KMS-11 (cell line): ENCODE measurements around the gene MGAT1.

Experiments used
- H2AFZ ChIP-seq: fragments of 200-600 bp; sonication (generic); 2 replicates; pipeline ENCODE4 v1.6.1; 2016; ENCODE audit warnings: antibody characterized with exemption, mixed run types, low read depth
- H3K27ac ChIP-seq: fragments of 200-600 bp; sonication (generic); 2 replicates; pipeline ENCODE4 v1.6.1; 2016; ENCODE audit warnings: mild to moderate bottlenecking, mixed run types
- H3K27me3 ChIP-seq: fragments of 200-600 bp; sonication (generic); 2 replicates; pipeline ENCODE4 v1.6.1; 2017; ENCODE audit warnings: mild to moderate bottlenecking, low read depth, mixed run types, moderate library complexity; ENCODE audit not compliant: insufficient read depth
- H3K36me3 ChIP-seq: fragments of 200-600 bp; sonication (generic); 2 replicates; pipeline ENCODE4 v1.6.1; 2017; ENCODE audit warnings: mild to moderate bottlenecking, mixed run types; ENCODE audit not compliant: insufficient read depth
- H3K4me1 ChIP-seq: fragments of 200-600 bp; sonication (generic); 2 replicates; pipeline ENCODE4 v1.6.1; 2016; ENCODE audit warnings: mild to moderate bottlenecking, low read depth, mixed run types; ENCODE audit not compliant: poor library complexity, severe bottlenecking
- H3K4me2 ChIP-seq: fragments of 200-600 bp; sonication (generic); 2 replicates; pipeline ENCODE4 v1.7.0; 2016; ENCODE audit warnings: mild to moderate bottlenecking, mixed run types
- H3K4me3 ChIP-seq: fragments of 200-600 bp; sonication (generic); IDR thresholded peaks from 2 replicates; pipeline ENCODE4 v1.6.1; 2017; ENCODE audit warnings: low read depth, low read length, mixed read lengths; ENCODE audit not compliant: insufficient read depth
- H3K79me2 ChIP-seq: fragments of 200-600 bp; sonication (generic); 2 replicates; pipeline ENCODE4 v1.6.1; 2016; ENCODE audit warnings: low read depth, mixed run types; ENCODE audit not compliant: insufficient read depth
- H3K9ac ChIP-seq: fragments of 200-600 bp; sonication (generic); 2 replicates; pipeline ENCODE4 v1.6.1; 2016; ENCODE audit warnings: mild to moderate bottlenecking, mixed run types
- H4K20me1 ChIP-seq: fragments of 200-600 bp; sonication (generic); 2 replicates; pipeline ENCODE4 v1.6.1; 2016; ENCODE audit warnings: mild to moderate bottlenecking, mixed run types; ENCODE audit not compliant: insufficient read depth
- TF ChIP-seq, protein P1 (sequence below): fragments of 200-600 bp; sonication (generic); conservative IDR thresholded peaks from 2 replicates; pipeline ENCODE4 v1.6.1; 2017; ENCODE audit warnings: low read depth, mild to moderate bottlenecking, antibody characterized with exemption, low read length, moderate library complexity, mixed read lengths

The MGAT1 gene

DNA sequence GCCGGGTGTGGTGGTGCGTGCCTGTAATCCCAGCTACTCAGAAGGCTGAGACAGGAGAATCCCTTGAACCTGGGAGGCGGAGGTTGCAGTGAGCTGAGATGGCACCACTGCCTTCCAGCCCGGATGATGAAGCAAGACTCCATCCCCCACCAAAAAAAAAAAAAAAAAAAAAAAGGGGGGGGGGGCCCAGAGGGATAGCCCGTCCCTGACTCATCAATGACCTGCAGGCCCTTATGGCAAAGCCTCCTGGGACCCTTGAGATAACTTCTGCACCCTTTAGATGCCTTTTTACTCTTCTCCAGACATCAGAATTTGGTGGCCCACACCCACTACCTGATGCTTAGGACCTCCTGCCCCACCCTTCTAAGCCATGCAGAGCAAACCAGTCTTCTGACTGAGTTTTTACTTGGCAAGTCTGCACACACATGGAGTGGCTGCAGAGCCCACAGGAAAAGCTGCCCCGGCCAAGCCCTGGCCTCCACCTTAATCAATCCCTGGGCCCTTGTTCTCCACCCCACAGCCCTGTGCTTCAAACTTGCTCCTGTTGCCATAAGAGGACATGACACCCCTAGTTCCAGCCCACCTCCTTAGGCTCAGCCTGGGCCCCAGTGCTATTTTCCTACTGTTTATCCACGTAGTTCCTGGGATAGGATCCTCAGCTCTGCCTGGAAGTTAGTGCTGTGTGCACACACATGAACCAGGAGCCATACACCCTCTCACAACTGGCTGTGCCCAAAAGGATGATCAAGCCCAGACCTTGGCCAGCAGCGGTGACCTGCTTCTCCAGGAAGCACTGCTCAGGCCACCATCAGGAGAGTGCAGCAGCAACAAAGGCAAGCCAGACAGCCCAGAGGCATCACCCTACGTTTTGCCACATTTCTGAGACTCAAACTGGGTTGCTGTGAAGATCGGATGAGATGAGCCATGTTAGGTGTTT, 5.1 kb downstream of the MGAT1 start:
- Histone ChIP-seq H3K27me3 (no peaks in the 10 kb centered on the region), H3K4me1 (peaks cover 19% of the 10 kb centered on the region), H3K27ac (no peak overlapping the region), H2AFZ (no peak overlapping the region), H3K4me3 (no peak overlapping the region), H3K79me2 (peaks cover 66% of the 10 kb centered on the region), H3K9ac (no peak overlapping the region), H4K20me1 (no peaks in the 10 kb centered on the region), H3K36me3 (no peaks in the 10 kb centered on the region), H3K4me2 (no peak overlapping the region)
- TF ChIP-seq, protein P1, sequence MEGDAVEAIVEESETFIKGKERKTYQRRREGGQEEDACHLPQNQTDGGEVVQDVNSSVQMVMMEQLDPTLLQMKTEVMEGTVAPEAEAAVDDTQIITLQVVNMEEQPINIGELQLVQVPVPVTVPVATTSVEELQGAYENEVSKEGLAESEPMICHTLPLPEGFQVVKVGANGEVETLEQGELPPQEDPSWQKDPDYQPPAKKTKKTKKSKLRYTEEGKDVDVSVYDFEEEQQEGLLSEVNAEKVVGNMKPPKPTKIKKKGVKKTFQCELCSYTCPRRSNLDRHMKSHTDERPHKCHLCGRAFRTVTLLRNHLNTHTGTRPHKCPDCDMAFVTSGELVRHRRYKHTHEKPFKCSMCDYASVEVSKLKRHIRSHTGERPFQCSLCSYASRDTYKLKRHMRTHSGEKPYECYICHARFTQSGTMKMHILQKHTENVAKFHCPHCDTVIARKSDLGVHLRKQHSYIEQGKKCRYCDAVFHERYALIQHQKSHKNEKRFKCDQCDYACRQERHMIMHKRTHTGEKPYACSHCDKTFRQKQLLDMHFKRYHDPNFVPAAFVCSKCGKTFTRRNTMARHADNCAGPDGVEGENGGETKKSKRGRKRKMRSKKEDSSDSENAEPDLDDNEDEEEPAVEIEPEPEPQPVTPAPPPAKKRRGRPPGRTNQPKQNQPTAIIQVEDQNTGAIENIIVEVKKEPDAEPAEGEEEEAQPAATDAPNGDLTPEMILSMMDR: no peak

DNA sequence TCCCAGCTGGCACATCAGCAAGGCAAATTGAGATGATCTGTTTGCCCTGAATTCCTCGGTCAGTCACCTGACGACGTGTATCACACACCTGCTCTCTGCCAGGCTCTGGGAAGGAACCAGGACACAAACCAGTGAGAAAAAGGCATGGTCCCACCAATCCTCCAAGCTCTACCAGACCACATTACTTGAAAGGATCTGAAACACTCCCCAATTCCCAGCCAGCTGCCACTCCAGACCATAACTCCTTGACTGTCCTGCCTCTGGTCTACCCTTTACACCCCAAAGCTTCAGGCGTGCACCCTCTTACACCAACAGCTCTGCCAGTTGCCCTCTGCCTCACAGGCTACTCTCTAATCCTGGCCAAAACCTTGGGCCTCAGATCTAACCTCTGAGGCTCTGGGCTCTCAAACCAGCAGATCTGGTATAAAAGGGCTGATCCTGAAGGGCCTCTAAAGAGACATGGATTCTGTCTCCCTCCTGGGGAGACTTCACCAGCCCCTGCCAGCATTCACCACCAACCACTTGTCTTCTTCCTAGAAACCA, 6.8 kb downstream of the MGAT1 start:
- Histone ChIP-seq H4K20me1 (no peaks in the 10 kb centered on the region), H3K4me3 (no peak overlapping the region), H3K9ac (no peak overlapping the region), H3K27ac (no peak overlapping the region), H3K36me3 (no peaks in the 10 kb centered on the region), H2AFZ (no peak overlapping the region), H3K79me2 (peaks cover 53% of the 10 kb centered on the region; the same call in 1 of the 2 replicates), H3K4me1 (peaks cover 7% of the 10 kb centered on the region), H3K27me3 (no peaks in the 10 kb centered on the region), H3K4me2 (no peak overlapping the region)
- TF ChIP-seq, protein P1: no peak

DNA sequence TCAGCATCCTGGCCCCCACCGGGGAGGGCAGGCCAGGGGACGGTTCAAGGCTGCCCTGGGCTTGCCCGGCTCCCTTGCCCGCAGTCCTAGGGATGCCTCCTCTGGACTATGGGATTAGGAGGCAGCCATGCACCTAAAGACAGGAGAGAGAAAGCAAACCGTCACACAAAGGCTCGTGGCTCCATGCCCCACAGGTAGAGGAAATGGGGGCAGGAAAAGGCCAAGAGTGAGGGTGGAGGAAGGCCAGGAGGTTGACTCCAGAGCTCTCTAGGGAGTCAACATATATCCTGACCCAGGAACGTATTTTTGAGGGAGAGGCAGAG, 9.7 kb downstream of the MGAT1 start:
- H3K4me1 ChIP-seq: no peaks in the 10 kb centered on the region
- H3K36me3 ChIP-seq: no peaks in the 10 kb centered on the region
- no peak overlapping the region for H2AFZ ChIP-seq
- peaks cover 25% of the 10 kb centered on the region; the same call in 1 of the 2 replicates for H3K79me2 ChIP-seq
- H3K4me3 ChIP-seq: no peak overlapping the region
- H3K4me2 ChIP-seq: no peak overlapping the region
- H4K20me1 ChIP-seq: no peaks in the 10 kb centered on the region
- no peaks in the 10 kb centered on the region for H3K27me3 ChIP-seq
- TF ChIP-seq, protein P1: no peak
- H3K27ac ChIP-seq: no peak overlapping the region
- no peak overlapping the region for H3K9ac ChIP-seq

DNA sequence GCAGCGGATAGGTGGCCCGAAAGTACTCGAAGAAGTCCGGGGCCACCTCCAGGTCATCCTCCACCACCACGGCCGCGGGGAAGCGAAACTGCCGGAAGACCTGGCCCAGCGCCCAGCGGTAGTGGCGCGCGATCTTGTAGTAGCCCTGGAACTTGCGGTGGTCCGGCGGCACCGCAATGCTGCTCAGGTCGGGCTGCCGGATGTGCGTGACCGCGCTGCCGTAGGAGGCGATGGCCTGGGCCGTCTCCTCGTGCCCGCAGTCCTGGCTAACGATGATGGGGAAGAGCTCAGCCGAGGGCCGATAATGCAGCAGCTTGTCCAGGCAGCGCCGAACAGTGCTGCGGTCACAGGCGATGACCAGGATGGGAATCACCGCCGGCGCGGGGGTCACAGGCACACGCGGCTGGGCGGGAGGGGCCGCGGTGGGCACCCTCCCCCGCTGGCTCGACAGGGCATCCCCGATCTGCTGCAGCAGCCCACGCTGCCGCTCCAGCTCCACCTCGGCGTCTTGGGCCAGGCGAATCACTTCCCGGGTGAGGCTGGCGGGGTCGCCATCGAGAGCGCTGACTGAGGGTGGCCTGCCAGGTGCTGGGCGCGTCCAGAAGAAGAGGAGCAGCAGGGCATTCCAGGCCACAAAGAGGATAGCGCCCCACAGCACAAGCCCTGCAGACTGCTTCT, 10.2 kb downstream of the MGAT1 start:
- H3K4me2 ChIP-seq: no peak overlapping the region
- H3K27me3 ChIP-seq: no peaks in the 10 kb centered on the region
- H3K36me3 ChIP-seq: no peaks in the 10 kb centered on the region
- TF ChIP-seq, protein P1: no peak
- H3K79me2 ChIP-seq: peaks cover 21% of the 10 kb centered on the region; the same call in 1 of the 2 replicates
- H3K4me3 ChIP-seq: no peak overlapping the region
- no peak overlapping the region for H3K9ac ChIP-seq
- no peaks in the 10 kb centered on the region for H3K4me1 ChIP-seq
- H4K20me1 ChIP-seq: no peaks in the 10 kb centered on the region
- no peak overlapping the region for H3K27ac ChIP-seq
- H2AFZ ChIP-seq: no peak overlapping the region
